Muscle of leg (tissue), 11 donors: ENCODE measurements around the gene ENTPD2. TPM values are rescaled to one million over a fixed set of nuclear protein-coding genes. Genes with fewer than 3 reads are reported as not detected.

ENCODE experiments used
- DNase-seq: peaks from one replicate; pipeline ENCODE4 v3.0.0; 2013
- H3K27ac ChIP-seq: one replicate; pipeline ENCODE4 v1.5.1; 2013; ENCODE audit warnings: mild to moderate bottlenecking, low read length, control low read depth
- H3K27me3 ChIP-seq: one replicate; pipeline ENCODE4 v1.6.1; 2013; ENCODE audit warnings: low read length; ENCODE audit not compliant: control insufficient read depth, insufficient read depth
- H3K36me3 ChIP-seq: one replicate; pipeline ENCODE4 v1.6.1; 2013; ENCODE audit warnings: low read length; ENCODE audit not compliant: control insufficient read depth, insufficient read depth
- H3K4me1 ChIP-seq: one replicate; pipeline ENCODE4 v1.6.1; 2013; ENCODE audit warnings: low read length; ENCODE audit not compliant: control insufficient read depth, insufficient read depth
- H3K4me3 ChIP-seq: one replicate; pipeline ENCODE4 v1.5.1; 2013; ENCODE audit warnings: low read length, control low read depth
- H3K9me3 ChIP-seq: replicated peaks from 2 replicates; pipeline ENCODE4 v1.6.1; 2013; ENCODE audit warnings: low read depth, low read length; ENCODE audit not compliant: control insufficient read depth
- WGBS: methylation state at CpG from one replicate; pipeline ENCODE4 v1.1.5; 2013; ENCODE audit warnings: missing lambda C conversion rate; ENCODE audit not compliant: insufficient coverage; 5-methylcytosine and 5-hydroxymethylcytosine counted together
- polyA plus RNA-seq, 8 donors: library from polyadenylated mRNA; unstranded; fragments of 120-200 nt; gene quantifications; one replicate each; pipeline versions ENCODE4 v1.2.1 to v1.2.3, GENCODE V29; 2013; ENCODE audit warnings: inconsistent platforms in 1 of 8, low replicate concordance in 1 of 8; ENCODE audit not compliant: insufficient read length in 8 of 8, insufficient read depth in 1 of 8
- total RNA-seq: library from RNA; stranded (reverse); fragments of 120-200 nt; gene quantifications from one replicate; pipeline ENCODE4 v1.2.4, GENCODE V29; 2013

The ENTPD2 gene
- total and polyA plus RNA-seq, 9 donors, result 3.7 to 20.6 (median 13.0) TPM

- peaks cover 4% of the 10 kb centered on the region for H3K36me3 ChIP-seq
- no peak overlapping the region for H3K27ac ChIP-seq
- H3K4me3 ChIP-seq, result no peak overlapping the region
- H3K27me3 ChIP-seq, result peaks cover 39% of the 10 kb centered on the region
- no peak for DNase-seq
- 47% methylated on average over 13 of the region's 13 CpGs for WGBS
- H3K4me1 ChIP-seq, result peaks cover 23% of the 10 kb centered on the region
- H3K9me3 ChIP-seq, result no peaks in the 10 kb centered on the region
Measured at GRCh38 chr9:137079401-137079787, 25.5 kb upstream of the ENTPD2 start.

DNA sequence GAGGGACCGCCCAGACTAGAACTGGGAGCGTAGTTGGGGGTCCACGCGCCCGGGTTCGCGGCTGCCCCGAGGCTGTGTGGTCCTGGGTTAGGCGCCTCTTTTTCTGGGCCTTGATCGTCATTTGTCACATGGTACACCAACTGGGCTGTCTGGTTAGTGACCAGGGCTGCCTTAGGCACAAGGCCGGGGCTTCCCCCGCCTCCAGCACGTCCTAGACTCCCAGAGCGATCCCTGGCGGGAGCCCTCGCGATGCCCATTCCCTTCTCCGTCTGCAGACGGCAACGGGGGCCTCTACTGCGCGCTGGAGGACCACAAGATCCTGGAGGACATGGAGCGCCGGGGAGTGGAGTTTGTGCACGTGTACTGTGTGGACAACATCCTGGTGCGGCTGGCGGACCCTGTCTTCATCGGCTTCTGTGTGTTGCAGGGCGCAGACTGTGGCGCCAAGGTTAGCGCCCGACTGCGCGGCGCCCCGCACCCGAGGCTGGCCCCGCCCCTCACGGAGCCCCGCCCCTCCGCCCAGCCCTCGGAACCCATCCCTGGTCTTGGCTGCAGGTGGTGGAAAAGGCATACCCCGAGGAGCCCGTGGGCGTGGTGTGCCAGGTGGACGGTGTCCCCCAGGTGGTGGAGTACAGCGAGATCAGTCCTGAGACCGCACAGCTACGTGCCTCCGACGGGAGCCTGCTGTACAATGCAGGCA lies 25.0 kb upstream of the ENTPD2 start:
- H3K27me3 ChIP-seq, result peaks cover 39% of the 10 kb centered on the region
- 21% methylated on average over 50 of the region's 51 CpGs for WGBS
- DNase-seq, result no peak
- H3K4me3 ChIP-seq, result no peak overlapping the region
- H3K36me3 ChIP-seq, result peaks cover 4% of the 10 kb centered on the region
- peaks cover 23% of the 10 kb centered on the region for H3K4me1 ChIP-seq
- H3K9me3 ChIP-seq, result no peaks in the 10 kb centered on the region
- no peak overlapping the region for H3K27ac ChIP-seq

- peak overlapping the region; percentile 43 for H3K4me3 ChIP-seq
- DNase-seq, result no peak
- H3K36me3 ChIP-seq, result peaks cover 4% of the 10 kb centered on the region
- 5% methylated on average over 76 of the region's 76 CpGs for WGBS
- peaks cover 41% of the 10 kb centered on the region for H3K27me3 ChIP-seq
- no peaks in the 10 kb centered on the region for H3K9me3 ChIP-seq
- no peak overlapping the region for H3K27ac ChIP-seq
- peaks cover 18% of the 10 kb centered on the region for H3K4me1 ChIP-seq
Measured at GRCh38 chr9:137077758-137078693, 24.2 kb upstream of the ENTPD2 start.

GRCh38 chr9:137077010-137077747 lies 23.3 kb upstream of the ENTPD2 start, which contains the start of gene UAP1L1:
Gene UAP1L1 (plus strand): TSS chr9:137077517. CDS start chr9:137077533, 16 bp downstream.
- WGBS, result 2% methylated on average over 68 of the region's 87 CpGs
- peaks cover 18% of the 10 kb centered on the region for H3K4me1 ChIP-seq
- peak; percentile 68 for DNase-seq
- H3K27ac ChIP-seq, result no peak within 1 kb of the TSS
- peaks cover 4% of the 10 kb centered on the region for H3K36me3 ChIP-seq
- peak within 1 kb of the TSS; percentile 43 for H3K4me3 ChIP-seq
- no peaks in the 10 kb centered on the region for H3K9me3 ChIP-seq
- peaks cover 41% of the 10 kb centered on the region for H3K27me3 ChIP-seq

- H3K36me3 ChIP-seq, result peaks cover 4% of the 10 kb centered on the region
- WGBS, result 37% methylated on average over 11 of the region's 15 CpGs
- H3K9me3 ChIP-seq, result no peaks in the 10 kb centered on the region
- peaks cover 18% of the 10 kb centered on the region for H3K4me1 ChIP-seq
- no peak for DNase-seq
- peaks cover 41% of the 10 kb centered on the region for H3K27me3 ChIP-seq
- H3K4me3 ChIP-seq, result peak overlapping the region; percentile 19
- no peak overlapping the region for H3K27ac ChIP-seq
Measured at GRCh38 chr9:137076636-137077009, 22.8 kb upstream of the ENTPD2 start.

- H3K27me3 ChIP-seq, result peaks cover 35% of the 10 kb centered on the region
- peaks cover 27% of the 10 kb centered on the region for H3K4me1 ChIP-seq
- 100% methylated on average over 2 of the region's 12 CpGs for WGBS
- no peak for DNase-seq
- H3K4me3 ChIP-seq, result no peak overlapping the region
- no peaks in the 10 kb centered on the region for H3K36me3 ChIP-seq
- no peak overlapping the region for H3K27ac ChIP-seq
- H3K9me3 ChIP-seq, result no peaks in the 10 kb centered on the region
Measured at GRCh38 chr9:137075275-137075775, 21.5 kb upstream of the ENTPD2 start.

GRCh38 chr9:137074657-137075274 lies 20.9 kb upstream of the ENTPD2 start:
- peaks cover 30% of the 10 kb centered on the region for H3K27me3 ChIP-seq
- no peaks in the 10 kb centered on the region for H3K9me3 ChIP-seq
- no peak overlapping the region for H3K4me3 ChIP-seq
- no peak for DNase-seq
- H3K27ac ChIP-seq, result no peak overlapping the region
- no peaks in the 10 kb centered on the region for H3K36me3 ChIP-seq
- H3K4me1 ChIP-seq, result peaks cover 27% of the 10 kb centered on the region
- WGBS, result 68% methylated on average over 12 of the region's 12 CpGs

DNA sequence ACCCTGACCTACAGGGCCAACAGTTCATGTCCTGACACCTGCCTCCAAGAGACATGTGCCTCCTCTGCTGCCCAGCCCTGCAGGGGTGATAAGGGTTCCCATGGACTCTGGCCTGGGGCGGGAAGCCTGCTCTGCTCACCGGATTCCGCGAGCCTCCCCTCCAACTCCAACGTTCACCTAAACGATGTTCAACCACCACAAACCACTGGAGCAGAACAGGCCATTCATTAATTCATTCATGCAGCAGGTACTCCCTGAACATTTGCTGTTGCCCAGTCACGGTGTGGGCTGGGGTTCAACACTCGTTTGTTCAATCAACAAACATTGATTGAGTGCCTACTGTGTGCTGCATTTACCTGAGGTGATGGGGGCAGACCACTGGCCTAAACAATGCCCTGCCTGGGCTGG lies 20.1 kb upstream of the ENTPD2 start:
- no peak overlapping the region for H3K4me3 ChIP-seq
- DNase-seq, result no peak
- WGBS, result 79% methylated on average over 8 of the region's 8 CpGs

GRCh38 chr9:137071282-137071681 lies 17.4 kb upstream of the ENTPD2 start:
- 77% methylated on average over 2 of the region's 2 CpGs for WGBS

More for the DNA sequence above, 20.1 kb upstream of the ENTPD2 start:
- Histone ChIP-seq H3K9me3 (no peaks in the 10 kb centered on the region), H3K36me3 (no peaks in the 10 kb centered on the region), H3K27ac (no peak overlapping the region), H3K27me3 (peaks cover 29% of the 10 kb centered on the region), H3K4me1 (peaks cover 34% of the 10 kb centered on the region)

More at GRCh38 chr9:137071282-137071681, 17.4 kb upstream of the ENTPD2 start:
- Histone ChIP-seq H3K27me3 (peaks cover 10% of the 10 kb centered on the region), H3K9me3 (no peaks in the 10 kb centered on the region), H3K36me3 (no peaks in the 10 kb centered on the region), H3K27ac (no peak overlapping the region), H3K4me3 (no peak overlapping the region), H3K4me1 (peaks cover 27% of the 10 kb centered on the region)
- DNase-seq, result no peak
